HG02973 (cell line): Measurements from ENCODE around the gene METTL25B.

Experiments used
- ATAC-seq: cut with Tn5 transposase; IDR thresholded peaks from one replicate; pipeline ENCODE4 v1.9.1; 2021; ENCODE audit warnings: moderate library complexity; ENCODE audit not compliant: unreplicated experiment

Gene METTL25B

DNA sequence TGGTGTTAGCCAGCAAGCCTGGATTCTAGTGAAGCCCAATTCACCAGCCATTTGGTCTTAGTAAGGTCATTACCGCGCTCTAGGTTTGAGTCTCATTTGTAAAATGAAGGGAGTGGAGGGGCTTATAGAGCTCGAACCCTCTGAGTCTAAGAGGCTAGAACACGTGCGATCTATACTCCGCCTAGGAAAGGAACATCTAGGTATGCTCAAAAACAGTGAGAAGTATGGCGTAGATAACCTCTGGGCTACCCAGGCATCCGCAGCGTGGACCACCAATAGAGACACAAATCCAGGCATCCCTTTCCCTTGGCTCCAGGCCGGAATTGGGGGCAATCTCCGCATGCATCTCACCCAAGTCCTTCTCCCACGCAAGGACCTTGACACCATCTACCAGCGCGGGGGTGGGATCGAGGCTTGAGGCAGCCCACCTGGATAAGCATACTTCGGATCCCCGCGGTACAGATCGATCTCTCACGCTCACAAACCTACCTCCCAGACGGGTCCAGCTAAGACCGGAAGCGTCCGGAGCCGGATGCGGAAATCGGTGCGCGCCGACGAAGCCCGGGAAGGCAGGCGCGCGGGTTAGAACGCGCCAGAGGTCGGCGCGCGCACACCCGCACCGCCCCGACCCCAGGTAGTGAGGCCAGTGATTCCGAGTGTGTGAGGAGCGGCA, at the start of gene METTL25B:
METTL25B (plus strand) TSS at position 544 of the 673 bp plus-strand sequence. CDS start 636 bp downstream, outside the sequence.
- peak; percentile 44 for ATAC-seq

DNA sequence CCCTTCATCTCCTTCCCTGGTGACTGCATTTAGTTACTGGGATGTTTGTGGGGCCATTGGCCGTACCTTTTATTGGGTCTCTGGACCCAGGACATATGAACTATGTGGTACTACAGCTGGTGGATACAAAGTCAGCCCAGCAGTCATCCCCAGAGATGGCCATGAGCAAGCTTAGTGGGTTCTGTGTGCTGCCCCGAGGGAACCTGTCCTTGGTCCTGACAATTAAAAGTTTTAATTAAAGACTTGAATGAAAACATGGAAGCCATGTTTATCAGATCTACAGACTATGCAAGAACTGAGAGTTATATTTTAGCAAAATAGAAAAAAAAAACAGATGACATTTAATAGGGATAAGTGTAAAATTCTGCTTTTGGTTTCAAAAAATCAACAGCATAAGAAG, 48.2 kb upstream of the METTL25B start:
- no peak for ATAC-seq

DNA sequence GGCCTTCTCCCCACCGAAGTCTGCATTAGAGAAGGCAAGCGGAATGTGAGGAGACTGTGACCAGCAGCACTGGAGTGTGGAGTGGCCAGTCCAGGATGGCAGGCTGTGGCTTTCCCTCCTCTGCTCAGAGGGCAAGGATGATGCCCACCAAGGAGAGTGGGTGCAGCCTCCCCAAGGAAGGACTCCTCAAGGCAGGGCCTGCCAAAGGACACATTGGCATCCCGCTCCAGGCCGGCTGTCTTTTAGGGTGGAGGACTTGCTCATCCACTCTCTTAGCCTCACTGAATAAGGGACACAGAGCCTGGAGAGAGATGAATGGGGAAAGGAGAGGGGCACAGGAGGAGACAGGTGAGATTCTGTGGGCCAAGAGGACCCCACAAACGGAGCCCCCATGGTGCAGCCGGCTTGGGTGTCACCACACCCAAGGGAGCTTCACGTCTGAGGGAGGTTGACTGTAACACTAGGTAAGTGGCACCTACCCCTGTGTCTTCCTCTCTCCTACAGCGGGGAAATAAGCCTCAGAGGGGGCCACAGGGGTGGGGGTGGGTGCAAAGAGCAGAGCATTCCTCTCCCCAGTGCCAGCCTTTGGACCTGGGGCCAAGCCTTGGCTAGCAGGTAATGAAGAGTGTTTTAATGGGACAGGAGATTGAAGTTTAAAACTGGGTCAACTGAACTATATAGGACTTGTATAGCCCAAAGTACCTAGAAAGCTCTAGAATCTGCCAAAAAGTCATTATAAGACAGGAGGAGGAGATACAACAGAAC, 46.9 kb upstream of the METTL25B start:
- no peak for ATAC-seq

DNA sequence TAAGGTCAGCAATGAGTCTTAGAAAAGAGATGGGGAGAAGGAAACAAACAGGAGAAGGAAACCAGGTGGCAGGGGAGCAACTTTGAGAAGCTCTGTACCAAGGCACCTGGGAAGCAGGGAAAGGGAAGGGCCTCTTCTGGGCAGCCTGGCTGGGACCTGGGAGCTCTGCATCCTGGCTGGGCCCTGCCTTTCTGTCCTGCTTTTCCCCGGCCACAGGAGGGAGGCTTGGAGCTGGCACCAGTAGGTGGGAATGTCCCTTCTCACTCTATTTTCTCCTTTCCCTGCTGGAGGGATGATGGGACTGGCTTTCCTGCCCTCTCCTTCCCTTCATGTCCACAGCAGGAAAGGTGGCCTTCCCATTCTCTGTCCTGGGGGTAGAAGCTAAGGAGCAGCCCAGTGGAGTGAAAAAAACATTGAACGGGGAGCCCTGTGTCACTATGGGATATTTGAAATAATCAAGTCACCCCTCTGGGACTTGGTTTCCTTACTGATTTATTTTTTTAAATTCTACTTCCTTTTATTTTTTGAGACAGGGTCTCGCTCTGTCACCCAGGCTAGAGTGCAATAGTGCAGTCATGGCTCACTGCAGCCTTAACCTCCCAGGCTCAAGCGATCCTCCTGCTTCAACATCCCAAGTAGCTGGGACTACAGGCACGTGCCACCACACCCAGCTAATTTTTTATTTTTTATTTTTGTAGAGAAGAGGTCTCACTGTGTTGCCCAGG, 45.9 kb upstream of the METTL25B start:
- ATAC-seq: no peak

DNA sequence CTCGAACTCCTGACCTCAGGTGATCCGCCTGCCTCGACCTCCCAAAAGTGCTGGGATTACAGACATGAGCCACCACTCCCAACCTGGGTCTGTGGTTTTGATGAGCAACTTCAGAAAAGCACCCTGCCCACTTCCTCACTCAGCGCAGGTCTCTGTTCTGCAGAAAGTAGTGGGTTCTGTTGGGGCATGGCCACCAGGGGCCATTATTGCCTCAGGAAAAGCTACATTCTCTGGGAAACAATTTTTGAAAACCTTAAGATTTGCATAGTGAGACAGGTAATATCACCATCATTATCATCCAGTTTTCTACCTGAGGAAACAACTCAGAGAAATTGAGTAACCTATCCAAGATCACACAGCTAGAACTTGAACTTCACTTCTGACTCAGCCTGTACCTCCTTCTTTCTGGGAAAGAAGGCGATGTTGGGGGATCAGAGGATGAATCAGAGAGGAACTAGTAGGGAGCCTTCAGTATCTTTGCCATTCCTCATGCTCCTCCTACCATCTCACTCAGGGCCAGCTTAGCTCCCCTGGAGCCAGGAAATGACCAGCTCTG, 44.0 kb upstream of the METTL25B start:
- ATAC-seq: no peak

DNA sequence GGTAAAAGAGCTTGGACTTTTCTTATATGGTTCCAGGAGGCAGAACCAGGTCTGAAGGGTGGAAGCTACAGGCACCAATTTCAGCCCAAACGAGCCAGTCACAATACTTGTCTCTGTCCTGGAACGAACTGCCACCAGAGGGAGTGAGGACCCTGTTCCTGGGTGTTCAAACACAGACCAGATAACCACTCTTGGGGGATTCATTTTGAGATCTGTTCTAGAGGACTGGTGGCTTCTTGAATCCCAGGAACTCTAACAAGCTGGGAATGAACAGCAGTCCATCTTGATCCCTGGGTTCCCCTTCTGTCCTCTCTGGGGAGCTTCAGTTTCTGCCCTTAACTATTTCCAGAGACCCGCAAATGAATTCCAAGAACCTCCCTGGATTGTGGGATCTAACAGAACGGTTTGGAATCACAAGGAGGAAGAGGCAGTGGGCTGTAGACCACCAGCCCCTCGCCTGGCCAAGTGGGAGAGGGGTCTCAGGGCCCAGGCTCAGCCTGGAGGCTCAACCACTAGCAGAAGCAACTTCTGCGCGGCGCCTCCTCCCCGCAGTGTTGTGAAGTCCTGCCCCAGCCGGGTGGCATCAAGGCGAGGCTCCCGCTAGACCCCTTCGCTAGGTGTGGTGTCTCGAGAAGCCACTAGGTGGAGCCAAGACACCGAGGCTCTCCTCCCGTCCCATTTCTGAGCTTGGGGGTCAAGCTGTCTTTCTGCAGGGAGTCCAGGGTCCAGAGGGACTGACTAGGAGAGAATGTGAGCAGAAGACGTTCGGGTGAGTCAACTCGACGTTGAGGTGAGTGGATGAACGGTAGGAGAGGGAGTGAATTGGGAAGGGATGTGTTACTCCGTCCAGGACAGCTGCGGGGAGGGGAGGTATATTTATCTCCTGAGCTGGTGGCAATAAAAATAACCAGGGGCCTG, 39.0 kb upstream of the METTL25B start:
- ATAC-seq: no peak

DNA sequence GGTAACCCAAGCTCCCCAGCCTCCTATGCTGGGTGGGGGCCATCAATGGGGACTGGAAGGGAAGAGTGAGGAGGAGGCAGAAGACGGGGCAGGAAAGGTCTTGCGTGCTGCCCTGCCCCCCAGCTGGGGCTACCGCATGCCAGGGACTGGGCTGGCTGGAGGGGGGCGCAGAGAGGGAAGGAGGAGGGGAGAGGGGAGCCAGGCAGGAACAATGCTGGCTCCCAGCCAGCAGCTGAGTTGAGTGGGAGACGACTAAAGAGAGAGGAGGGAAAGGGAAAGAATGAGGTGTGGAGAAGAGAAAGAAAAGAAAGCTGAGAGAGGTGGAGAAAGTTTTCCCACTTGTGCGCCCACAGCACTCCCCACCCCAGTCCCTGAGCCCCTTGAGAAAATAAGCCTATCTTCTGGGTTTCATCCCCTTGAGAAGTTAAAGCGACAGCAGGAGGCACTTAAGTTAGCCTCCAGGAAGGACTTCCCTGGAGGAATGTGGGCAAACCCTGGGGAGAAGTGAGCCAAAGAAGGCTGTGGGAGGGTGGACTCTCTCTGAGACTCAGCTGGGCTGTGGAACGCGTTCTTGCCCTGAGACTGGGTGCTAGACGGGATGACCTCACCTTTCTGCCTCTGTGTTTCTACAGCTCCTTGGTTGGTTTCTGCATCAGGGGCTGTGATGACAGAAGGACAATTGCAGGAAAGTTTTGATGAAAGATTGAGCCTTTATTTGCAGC, 38.2 kb upstream of the METTL25B start:
- no peak for ATAC-seq

DNA sequence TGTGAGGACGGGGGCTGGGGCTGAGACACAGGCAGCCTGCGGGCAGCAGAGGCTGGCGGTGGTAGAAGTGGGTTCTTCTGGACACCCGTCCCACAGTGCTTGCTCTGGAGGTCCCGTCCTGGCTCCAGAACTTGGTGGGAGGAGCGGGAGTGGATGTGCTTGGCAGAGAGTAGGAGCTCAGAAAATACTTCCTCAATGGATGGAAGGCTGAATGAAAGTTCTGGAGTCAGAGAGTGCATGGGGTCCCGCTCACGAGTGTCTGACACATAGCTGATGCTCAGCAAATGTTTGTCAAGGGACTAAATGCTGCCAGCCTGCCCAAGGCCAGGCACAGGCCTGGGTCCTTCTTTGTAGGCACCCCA, 37.6 kb upstream of the METTL25B start:
- no peak for ATAC-seq

DNA sequence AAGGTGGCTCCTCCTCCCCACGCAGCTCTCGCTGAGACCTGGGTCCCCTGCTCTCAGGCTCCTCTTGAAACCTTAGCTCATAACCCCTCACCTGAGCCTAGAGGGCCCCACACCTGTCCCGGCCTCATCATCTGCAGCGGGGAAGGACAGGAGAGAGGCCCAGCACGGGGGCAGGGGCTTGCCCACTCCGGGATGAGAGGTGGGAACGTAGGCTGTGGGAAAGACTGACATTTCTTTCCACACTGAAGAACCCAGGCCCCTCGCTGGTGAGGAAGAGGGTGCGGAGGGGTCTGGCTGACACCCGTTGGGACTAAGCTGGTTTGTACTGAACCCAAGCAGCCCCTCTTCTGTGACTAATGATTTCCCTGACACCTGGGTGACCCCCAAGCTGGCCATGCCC, 37.1 kb upstream of the METTL25B start:
- ATAC-seq: no peak

DNA sequence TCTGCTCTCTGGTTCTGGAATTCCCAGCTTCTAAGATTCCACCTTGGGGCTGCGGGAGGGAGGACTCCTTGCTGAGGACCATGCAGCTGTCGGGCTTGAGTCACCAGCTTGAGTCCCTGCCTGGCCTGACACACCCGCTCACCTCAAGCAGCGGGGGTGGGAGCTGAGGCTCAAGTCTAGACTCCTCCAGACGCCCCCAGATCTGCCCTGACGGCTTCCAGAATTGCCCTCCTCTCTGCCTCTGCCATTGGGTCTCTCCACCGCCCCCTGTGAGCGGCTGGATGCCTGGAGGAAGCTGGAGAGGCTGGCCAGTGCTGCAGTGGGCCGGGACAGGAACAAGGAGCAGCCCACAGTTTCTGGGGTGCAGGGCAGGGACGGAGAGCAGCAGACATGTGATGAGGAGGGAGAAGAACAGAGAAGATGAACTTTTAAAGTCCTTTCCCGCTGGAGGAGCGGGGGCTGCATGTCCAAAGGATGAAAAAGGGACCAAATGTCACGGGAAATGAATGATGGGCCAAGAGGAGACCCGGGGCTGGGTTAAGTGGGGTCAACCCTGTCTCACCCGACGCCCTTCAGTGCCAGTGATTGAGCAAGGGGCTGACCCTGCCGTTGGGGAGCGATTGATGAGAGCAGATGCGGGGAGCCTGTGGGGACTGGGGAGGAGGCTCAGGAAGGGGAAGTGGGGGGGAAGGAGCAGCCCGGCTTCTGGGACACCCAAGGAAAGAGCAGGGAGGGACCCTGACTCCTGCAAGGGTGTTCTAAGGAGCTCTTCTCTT, 36.4 kb upstream of the METTL25B start:
- no peak for ATAC-seq

DNA sequence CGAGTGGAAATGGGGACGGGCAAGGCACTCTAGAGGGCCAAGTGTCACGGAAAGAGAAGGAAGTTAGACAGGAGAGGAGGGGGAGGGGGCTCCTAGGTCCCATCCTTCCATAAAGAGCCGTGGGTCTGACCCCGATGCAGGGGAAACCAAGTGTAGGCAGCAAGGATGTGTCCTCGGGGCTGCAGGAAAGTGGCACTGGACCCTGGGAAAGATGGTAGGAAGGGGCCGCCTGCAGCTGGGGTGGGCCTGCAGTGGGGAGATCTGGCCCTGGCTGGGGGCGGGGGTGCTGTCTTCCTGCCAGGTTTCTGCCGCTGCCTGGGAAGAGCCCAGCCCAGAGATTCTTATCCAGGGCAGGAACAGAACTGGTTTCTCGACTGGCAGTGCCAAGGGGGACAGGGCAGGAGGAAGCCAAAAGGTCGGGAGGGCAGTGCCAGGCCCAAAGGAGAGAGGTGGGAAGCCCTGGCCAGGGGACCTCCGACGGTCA, 35.8 kb upstream of the METTL25B start:
- ATAC-seq: no peak

DNA sequence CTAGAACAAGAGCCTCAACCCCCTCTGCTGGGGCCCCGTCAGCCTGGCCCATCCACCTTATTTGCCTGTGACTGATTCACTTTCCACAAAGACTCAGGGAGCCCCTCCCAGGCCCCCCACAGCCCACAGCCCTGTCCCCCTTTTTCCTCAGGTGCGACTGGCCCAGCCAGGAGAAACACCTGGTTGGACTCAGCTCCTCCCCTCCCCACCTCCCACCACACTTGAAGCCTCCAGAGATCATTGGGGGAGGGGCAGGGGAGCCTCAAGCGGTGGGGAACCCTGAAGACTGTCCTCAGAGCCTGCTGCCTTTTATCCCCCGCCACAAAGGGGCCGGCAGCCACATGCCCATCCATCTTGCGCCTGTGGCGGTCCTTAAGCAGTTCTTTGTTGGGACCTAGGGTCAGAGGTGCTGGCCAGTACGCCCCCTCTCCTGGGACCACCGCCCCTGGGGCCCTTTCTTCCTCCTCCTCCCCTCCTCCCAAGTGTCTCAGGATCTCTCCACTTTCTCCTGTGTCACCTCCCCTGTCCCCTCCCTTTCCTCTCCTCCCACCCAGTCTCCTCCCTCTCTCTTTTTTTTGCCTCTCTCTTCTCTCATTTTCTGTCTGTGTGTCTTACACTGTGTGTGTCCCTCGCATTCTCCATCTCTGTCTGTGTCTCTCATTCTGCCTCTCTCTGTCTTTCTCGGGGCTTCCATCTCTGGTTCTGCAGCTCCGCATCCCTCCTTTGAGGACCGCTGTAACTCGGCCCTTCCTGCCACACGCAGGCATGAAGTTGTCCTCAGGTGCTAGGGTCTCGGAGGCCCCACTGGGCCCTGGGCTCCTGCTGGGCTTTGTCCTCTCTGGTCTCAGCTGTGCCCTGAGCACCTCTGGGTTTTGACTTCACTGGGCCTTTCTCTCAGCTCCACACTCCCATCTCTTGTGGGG, 35.1 kb upstream of the METTL25B start:
- no peak for ATAC-seq

DNA sequence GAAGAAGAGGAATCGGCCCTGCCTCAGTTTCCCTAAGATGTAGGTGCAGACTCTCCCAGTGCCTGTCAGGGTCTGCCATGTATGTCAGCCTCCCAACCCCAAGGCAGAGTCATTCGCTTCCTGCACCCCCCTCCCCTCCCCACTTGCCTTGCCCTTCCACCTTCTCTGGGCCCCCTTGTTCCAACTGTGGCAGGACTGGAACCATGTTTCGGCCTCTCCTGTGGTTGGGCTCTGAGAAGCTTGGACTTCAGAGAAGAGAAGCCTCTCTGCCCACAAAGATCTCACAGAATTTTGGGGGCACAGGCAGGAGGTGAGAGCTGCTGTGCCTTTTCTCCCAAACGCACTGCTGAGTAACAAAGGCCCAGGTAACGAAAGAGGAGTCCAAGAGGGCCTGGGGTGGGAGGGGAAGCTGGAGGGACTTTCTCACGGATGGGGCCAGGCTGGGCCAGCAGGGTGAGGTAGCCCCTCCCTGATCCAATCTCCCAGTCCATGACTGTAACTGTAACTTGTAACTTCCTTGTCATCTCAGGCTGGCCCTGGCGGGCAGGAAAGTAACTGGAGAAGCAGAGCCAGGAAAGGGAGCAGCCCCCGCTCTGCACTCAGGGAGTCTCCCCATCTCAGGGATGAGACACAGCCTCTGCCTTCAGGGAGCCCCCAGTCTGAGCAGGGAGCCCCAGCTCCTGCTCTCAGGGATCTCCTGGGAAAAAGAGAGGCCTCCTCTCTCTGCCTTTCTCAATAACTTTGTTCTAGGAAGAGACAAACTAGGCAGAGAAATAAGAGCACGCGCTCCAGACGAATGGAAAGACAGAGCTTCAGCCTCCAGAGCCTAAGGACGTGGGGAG, 34.2 kb upstream of the METTL25B start:
- no peak for ATAC-seq

DNA sequence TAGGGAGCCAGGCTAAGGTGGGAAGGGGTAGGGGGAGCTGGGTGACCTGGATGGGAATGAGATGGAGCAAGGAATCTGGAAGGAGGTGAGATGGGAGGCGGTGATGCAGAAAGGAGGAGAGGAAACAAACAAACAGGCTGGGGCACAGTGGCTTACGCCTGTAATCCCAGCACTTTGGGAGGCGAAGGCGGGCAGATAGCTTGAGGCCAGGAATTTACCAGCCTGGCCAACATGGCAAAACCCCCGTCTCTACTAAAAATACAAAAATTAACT, 33.6 kb upstream of the METTL25B start:
- ATAC-seq: no peak

DNA sequence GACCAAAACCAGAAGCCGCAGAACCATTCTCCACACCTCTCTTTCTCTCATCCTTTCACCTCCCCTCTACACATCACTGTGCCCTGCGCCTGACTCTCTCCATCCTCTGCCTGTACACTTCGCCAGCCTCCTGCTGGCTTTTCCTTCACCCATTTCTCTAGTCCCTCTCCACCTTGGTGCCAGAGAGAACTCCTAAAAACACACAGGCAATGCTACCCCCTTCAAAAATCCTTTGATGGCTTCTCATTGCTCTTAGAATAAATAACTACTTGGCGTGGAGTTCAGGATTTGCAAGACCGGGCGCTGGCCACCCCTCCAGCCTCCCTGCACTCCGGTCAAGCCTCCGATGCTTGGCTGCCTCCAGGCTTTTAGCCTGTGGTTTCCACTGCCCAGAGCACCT, 31.5 kb upstream of the METTL25B start:
- no peak for ATAC-seq

DNA sequence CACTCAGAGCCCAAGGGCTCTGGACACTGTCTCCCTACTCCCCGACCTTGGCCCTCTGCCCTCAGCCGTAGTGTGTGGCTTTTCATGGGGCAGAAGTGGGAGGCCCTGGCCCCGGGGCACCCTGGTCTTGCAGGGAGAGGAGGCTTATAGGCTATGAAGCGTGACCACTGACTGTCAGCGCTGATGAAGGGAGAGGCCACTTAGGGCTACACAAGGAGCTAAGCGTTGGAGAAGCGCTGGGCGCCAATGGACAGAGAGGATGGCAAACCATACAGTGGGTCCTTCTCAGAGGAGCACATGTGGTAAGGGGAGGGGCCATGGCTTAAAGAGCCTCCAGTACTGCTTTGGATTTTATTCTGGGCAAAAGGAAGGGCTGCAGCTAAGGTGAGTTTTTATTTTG, 30.8 kb upstream of the METTL25B start:
- no peak for ATAC-seq

DNA sequence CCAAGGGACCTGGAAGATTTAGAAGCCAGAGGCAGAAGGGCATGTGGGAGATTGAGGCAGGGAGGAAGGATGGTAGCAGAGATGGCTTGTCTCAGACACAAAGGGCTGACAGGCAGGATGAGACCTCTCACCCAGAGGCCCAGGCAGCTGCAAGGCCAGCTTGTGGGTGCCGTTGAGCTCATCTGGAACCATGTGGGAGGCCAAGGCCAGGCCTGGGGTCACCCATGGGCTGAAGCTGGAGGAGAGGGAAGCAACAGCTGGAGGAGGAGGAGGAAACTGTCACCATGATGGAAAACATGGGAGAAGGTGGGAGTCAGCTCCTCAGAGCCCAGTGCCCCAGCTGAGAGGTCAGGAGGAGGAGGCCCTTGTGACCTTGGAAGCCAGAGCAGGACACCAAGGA, 29.3 kb upstream of the METTL25B start:
- no peak for ATAC-seq
